ENCODE data around the gene SSBP1.

The SSBP1 gene

GRCh38 chr7:141712603-141713255 lies 25.4 kb upstream of the SSBP1 start:
- no peak overlapping the region for H3K27ac Mint-ChIP-seq
- no peaks in the 10 kb centered on the region for H3K36me3 Mint-ChIP-seq (ENCODE audit: low read depth)
- H3K4me1 Mint-ChIP-seq = no peaks in the 10 kb centered on the region
- no peak for DNase-seq
- H3K9me3 Mint-ChIP-seq = no peaks in the 10 kb centered on the region
- H3K4me3 Mint-ChIP-seq = no peak overlapping the region
- no peak for TF ChIP-seq CTCF (IDR thresholded peaks at IDR 0.05)
- H3K27me3 Mint-ChIP-seq (ENCODE audit: low read depth, poor library complexity) = peaks cover 4% of the 10 kb centered on the region

- H3K27ac Mint-ChIP-seq = no peak overlapping the region
- peaks cover 4% of the 10 kb centered on the region for H3K27me3 Mint-ChIP-seq (ENCODE audit: low read depth, poor library complexity)
- H3K4me1 Mint-ChIP-seq = no peaks in the 10 kb centered on the region
- H3K4me3 Mint-ChIP-seq = no peak overlapping the region
- no peaks in the 10 kb centered on the region for H3K36me3 Mint-ChIP-seq (ENCODE audit: low read depth)
- no peak for TF ChIP-seq CTCF (IDR thresholded peaks at IDR 0.05)
- no peak for DNase-seq
- H3K9me3 Mint-ChIP-seq = no peaks in the 10 kb centered on the region
Measured at GRCh38 chr7:141713890-141714289, 24.3 kb upstream of the SSBP1 start.

- Mint-ChIP-seq H3K4me3 (no peak overlapping the region), H3K27ac (no peak overlapping the region), H3K27me3 (ENCODE audit: low read depth, poor library complexity) (peaks cover 4% of the 10 kb centered on the region), H3K36me3 (ENCODE audit: low read depth) (no peaks in the 10 kb centered on the region), H3K4me1 (no peaks in the 10 kb centered on the region), H3K9me3 (no peaks in the 10 kb centered on the region)
- TF ChIP-seq CTCF (IDR thresholded peaks at IDR 0.05) = no peak
- no peak for DNase-seq
Measured at GRCh38 chr7:141714571-141714970, 23.6 kb upstream of the SSBP1 start.

- DNase-seq = no peak
- H3K27me3 Mint-ChIP-seq (ENCODE audit: low read depth, poor library complexity) = peaks cover 4% of the 10 kb centered on the region
- H3K27ac Mint-ChIP-seq = no peak overlapping the region
- H3K36me3 Mint-ChIP-seq (ENCODE audit: low read depth) = no peaks in the 10 kb centered on the region
- no peak overlapping the region for H3K4me3 Mint-ChIP-seq
- H3K9me3 Mint-ChIP-seq = no peaks in the 10 kb centered on the region
- no peaks in the 10 kb centered on the region for H3K4me1 Mint-ChIP-seq
- TF ChIP-seq CTCF (IDR thresholded peaks at IDR 0.05) = no peak
Measured at GRCh38 chr7:141715018-141715417, 23.1 kb upstream of the SSBP1 start.

GRCh38 chr7:141715794-141716689 lies 22.1 kb upstream of the SSBP1 start:
- Mint-ChIP-seq H3K27ac (no peak overlapping the region), H3K27me3 (ENCODE audit: low read depth, poor library complexity) (peaks cover 10% of the 10 kb centered on the region), H3K9me3 (no peaks in the 10 kb centered on the region), H3K4me3 (no peak overlapping the region), H3K4me1 (no peaks in the 10 kb centered on the region), H3K36me3 (ENCODE audit: low read depth) (no peaks in the 10 kb centered on the region)
- DNase-seq = no peak
- no peak for TF ChIP-seq CTCF (IDR thresholded peaks at IDR 0.05)

Measured in nephron progenitor cell (in vitro differentiated cells).